Measurements from ENCODE around the gene RNGTT. TPM values are rescaled to one million over a fixed set of nuclear protein-coding genes. Genes with fewer than 3 reads are reported as not detected.

RNGTT gene
- total and polyA plus RNA-seq, 2 experiments from 2014 or later, result 7.4 to 15.6 TPM

DNA sequence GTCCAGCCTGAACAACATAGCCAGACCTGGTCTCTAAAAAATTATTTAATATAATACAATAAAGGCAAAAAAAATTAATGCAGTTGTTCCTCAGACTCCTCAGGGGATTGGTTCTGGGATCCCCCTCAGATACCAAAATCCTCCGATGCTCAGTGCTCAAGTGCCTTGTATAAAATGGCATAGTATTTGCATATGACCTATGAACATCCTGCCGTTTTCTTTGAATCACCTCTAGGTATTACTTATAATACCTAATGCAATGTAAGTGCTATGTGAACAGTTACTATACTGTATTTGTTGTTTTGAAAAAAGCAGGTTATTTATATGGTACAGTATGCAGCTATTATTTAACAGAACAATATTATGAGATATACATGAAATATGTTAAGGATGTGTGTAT lies 43.3 kb downstream of the RNGTT start:
- Histone ChIP-seq H3K79me2 (no peaks in the 10 kb centered on the region), H2AFZ (no peak overlapping the region), H3K27me3 (no peaks in the 10 kb centered on the region), H3K9me3 (ENCODE audit: low read depth) (no peaks in the 10 kb centered on the region), H3K4me2 (no peak overlapping the region), H3K4me1 (ENCODE audit: insufficient read depth) (no peaks in the 10 kb centered on the region), H4K20me1 (ENCODE audit: insufficient read depth, poor library complexity, severe bottlenecking) (no peaks in the 10 kb centered on the region), H3K9me2 (replicated peaks; ENCODE audit: insufficient read depth) (no peaks in the 10 kb centered on the region), H3K27ac (no peak overlapping the region), H3K4me3 (no peak overlapping the region), H3K36me3 (replicated peaks; ENCODE audit: insufficient read depth, low read depth) (no peaks in the 10 kb centered on the region)
- WGBS (ENCODE audit: low lambda C conversion rate, missing lambda C conversion rate), result 92% methylated on average over 2 of the region's 2 CpGs
- DNase-seq (ENCODE audit: low spot score), result no peak
- TF ChIP-seq EZH2 (IDR thresholded peaks at IDR 0.05; ENCODE audit: borderline replicate concordance), result no peak
- TF ChIP-seq, protein P1, sequence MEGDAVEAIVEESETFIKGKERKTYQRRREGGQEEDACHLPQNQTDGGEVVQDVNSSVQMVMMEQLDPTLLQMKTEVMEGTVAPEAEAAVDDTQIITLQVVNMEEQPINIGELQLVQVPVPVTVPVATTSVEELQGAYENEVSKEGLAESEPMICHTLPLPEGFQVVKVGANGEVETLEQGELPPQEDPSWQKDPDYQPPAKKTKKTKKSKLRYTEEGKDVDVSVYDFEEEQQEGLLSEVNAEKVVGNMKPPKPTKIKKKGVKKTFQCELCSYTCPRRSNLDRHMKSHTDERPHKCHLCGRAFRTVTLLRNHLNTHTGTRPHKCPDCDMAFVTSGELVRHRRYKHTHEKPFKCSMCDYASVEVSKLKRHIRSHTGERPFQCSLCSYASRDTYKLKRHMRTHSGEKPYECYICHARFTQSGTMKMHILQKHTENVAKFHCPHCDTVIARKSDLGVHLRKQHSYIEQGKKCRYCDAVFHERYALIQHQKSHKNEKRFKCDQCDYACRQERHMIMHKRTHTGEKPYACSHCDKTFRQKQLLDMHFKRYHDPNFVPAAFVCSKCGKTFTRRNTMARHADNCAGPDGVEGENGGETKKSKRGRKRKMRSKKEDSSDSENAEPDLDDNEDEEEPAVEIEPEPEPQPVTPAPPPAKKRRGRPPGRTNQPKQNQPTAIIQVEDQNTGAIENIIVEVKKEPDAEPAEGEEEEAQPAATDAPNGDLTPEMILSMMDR (IDR thresholded peaks at IDR 0.05; ENCODE audit: poor library complexity), result no peak
- no peak for TF ChIP-seq EZH2phosphoT487 (IDR thresholded peaks at IDR 0.05; ENCODE audit: low read depth, severe bottlenecking, unreplicated experiment)

DNA sequence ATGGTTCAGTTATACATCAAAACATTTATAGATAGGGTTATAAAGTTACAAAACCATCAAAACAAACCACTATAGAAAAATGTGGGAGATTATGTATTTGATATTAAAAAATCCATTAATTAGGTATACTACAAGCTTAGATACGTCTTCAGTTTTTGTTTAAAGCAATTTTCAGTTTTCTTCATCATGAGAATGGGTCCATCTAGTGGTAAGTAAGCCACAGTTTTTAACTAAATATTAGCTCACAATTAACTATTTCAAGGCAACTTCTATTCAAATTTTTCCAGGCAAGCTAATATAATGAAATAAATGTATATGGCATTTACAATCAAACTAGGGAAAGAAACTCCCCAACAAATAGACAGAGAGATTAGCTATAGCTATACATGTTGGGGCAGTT lies 44.4 kb downstream of the RNGTT start:
- 87% methylated on average over 1 of the region's 1 CpG for WGBS (ENCODE audit: low lambda C conversion rate, missing lambda C conversion rate)
- Histone ChIP-seq H3K27me3 (no peaks in the 10 kb centered on the region), H4K20me1 (ENCODE audit: insufficient read depth, poor library complexity, severe bottlenecking) (no peaks in the 10 kb centered on the region), H3K4me1 (ENCODE audit: insufficient read depth) (no peaks in the 10 kb centered on the region), H3K27ac (no peak overlapping the region), H3K4me3 (no peak overlapping the region), H3K9me2 (replicated peaks; ENCODE audit: insufficient read depth) (no peaks in the 10 kb centered on the region), H3K9me3 (ENCODE audit: low read depth) (no peaks in the 10 kb centered on the region), H3K4me2 (no peak overlapping the region), H3K79me2 (no peaks in the 10 kb centered on the region), H3K36me3 (replicated peaks; ENCODE audit: insufficient read depth, low read depth) (no peaks in the 10 kb centered on the region), H2AFZ (no peak overlapping the region)
- no peak for DNase-seq (ENCODE audit: low spot score)
- TF ChIP-seq, protein P1 (IDR thresholded peaks at IDR 0.05; ENCODE audit: poor library complexity), result peak; percentile 22
- TF ChIP-seq EZH2 (IDR thresholded peaks at IDR 0.05; ENCODE audit: borderline replicate concordance), result no peak

DNA sequence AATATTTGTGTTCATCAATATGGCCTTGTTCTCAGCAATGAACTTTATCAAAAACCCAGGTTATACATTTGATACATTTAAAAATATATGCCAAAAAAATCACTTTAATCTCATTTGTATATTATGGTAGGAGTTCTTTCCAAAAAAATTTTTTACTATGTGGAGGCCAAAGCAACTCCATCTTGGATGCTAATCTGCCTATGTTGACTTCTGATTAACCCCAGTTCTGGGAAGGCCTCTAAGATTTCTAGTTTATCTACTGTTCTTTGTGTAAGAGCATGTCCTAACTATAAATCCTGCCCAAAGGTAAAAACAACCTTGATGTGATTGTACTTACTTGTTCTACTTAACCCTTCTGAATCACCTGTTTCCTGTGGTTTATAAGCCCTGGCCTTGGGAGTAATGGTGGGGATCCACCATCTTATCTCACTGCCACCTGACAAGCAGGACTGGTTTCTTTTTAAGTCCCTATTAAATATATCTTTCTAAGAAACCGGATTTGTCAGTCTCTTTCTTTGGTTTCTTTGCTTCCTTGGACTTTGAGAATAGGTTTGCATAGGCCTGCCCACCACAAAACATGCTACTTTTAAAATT lies 46.7 kb downstream of the RNGTT start:
- no peaks in the 10 kb centered on the region for H3K9me2 ChIP-seq (replicated peaks; ENCODE audit: insufficient read depth)
- TF ChIP-seq EZH2phosphoT487 (IDR thresholded peaks at IDR 0.05; ENCODE audit: low read depth, severe bottlenecking, unreplicated experiment) (no peak), EZH2 (IDR thresholded peaks at IDR 0.05; ENCODE audit: borderline replicate concordance) (no peak)
- TF ChIP-seq, protein P1 (IDR thresholded peaks at IDR 0.05; ENCODE audit: poor library complexity), result no peak
- peak; percentile 3 for DNase-seq (ENCODE audit: low spot score)

More for the DNA sequence above, 46.7 kb downstream of the RNGTT start:
- Histone ChIP-seq H3K4me3 (no peak overlapping the region), H3K4me2 (no peak overlapping the region), H3K27me3 (no peaks in the 10 kb centered on the region), H3K79me2 (peaks cover 16% of the 10 kb centered on the region), H3K4me1 (ENCODE audit: insufficient read depth) (no peaks in the 10 kb centered on the region), H3K36me3 (replicated peaks; ENCODE audit: insufficient read depth, low read depth) (no peaks in the 10 kb centered on the region), H3K9me3 (ENCODE audit: low read depth) (no peaks in the 10 kb centered on the region), H3K27ac (no peak overlapping the region), H2AFZ (no peak overlapping the region), H4K20me1 (ENCODE audit: insufficient read depth, poor library complexity, severe bottlenecking) (no peaks in the 10 kb centered on the region)
- WGBS (ENCODE audit: low lambda C conversion rate, missing lambda C conversion rate), result 45% methylated on average over 1 of the region's 1 CpG

All from hepatocyte (in vitro differentiated cells).